Astrocyte (in vitro differentiated cells and primary cell): ENCODE data around the gene ZNRF2.

Experiments
- CTCF ChIP-seq: IDR thresholded peaks from 2 replicates; pipeline ENCODE4 v1.5.1; 2011; ENCODE audit warnings: low read depth, mild to moderate bottlenecking, inconsistent platforms, low read length, moderate library complexity; ENCODE audit not compliant: insufficient read depth
- EZH2 ChIP-seq: IDR thresholded peaks from 2 replicates; pipeline ENCODE4 v1.6.1; 2012; ENCODE audit warnings: mild to moderate bottlenecking, low read length, inconsistent platforms; ENCODE audit not compliant: insufficient read depth

GRCh38 chr7:30254248-30254647 is 30.1 kb upstream of the ZNRF2 start:
- TF ChIP-seq CTCF, result no peak
- no peak for TF ChIP-seq EZH2
